Measurements from ENCODE around the gene MTCL1. TPM values are rescaled to one million over a fixed set of nuclear protein-coding genes. Genes with fewer than 3 reads are reported as not detected.

The MTCL1 gene
- total RNA-seq, 1 experiment from 2014 or later = 50.1 TPM

- in situ Hi-C loops (cut with HindIII; ENCODE audit: low pct_unique_long_range_greater_than_20kb, low sequenced_read_pairs) = no loop called here
Observed at GRCh38 chr18:8792688-8793316, 87.4 kb downstream of the MTCL1 start.

GRCh38 chr18:8793445-8794155, 88.2 kb downstream of the MTCL1 start:
- TF ChIP-seq POLR2AphosphoS5 (IDR thresholded peaks at IDR 0.05; ENCODE audit: low read depth, low read length) (no peak), REST (IDR thresholded peaks at IDR 0.05; ENCODE audit: insufficient read depth in 1 of 2, low read depth in 2 of 2, low read length in 1 of 2) (no peak), CTCF (IDR thresholded peaks at IDR 0.05) (no peak), TCF7L2 (IDR thresholded peaks at IDR 0.05; ENCODE audit: low read depth, low read length) (no peak), SIN3A (IDR thresholded peaks at IDR 0.05; ENCODE audit: borderline replicate concordance, insufficient read depth, low read depth, low read length) (no peak)
- Histone ChIP-seq H3K9me3 (ENCODE audit: control insufficient read depth, insufficient read depth, low read depth, low read length) (no peaks in the 10 kb centered on the region), H3K27ac (ENCODE audit: low read length) (peak overlapping the region; percentile 68), H3K36me3 (ENCODE audit: control insufficient read depth, insufficient read depth, low read length) (peaks cover 7% of the 10 kb centered on the region), H3K27me3 (ENCODE audit: control insufficient read depth, insufficient read depth, low read length) (no peaks in the 10 kb centered on the region), H3K4me3 (ENCODE audit: low read depth in 2 of 2, low read length in 2 of 2) (no peak overlapping the region), H3K4me1 (ENCODE audit: control insufficient read depth, insufficient read depth, low read length) (peaks cover 37% of the 10 kb centered on the region)
- in situ Hi-C loops (cut with HindIII; ENCODE audit: low pct_unique_long_range_greater_than_20kb, low sequenced_read_pairs) = no loop called here
- ATAC-seq (no peak), DNase-seq (ENCODE audit: low read depth, low spot score) (no peak)
- intact Hi-C loops (cut with micrococcal nuclease; ENCODE audit: unreplicated experiment) = loop anchor here (10.0 kb wide), 1 partner anchor 79 kb away; no protein-coding TSS in a partner anchor
- ChIA-PET POLR2A (interaction anchor here (0.6 kb wide), 1 partner anchor 1121 kb away, joined by 3 read pairs; no protein-coding TSS in a partner anchor), CTCF (interaction anchor here (0.7 kb wide), 1 partner anchor 50 kb away, joined by 3 read pairs; no protein-coding TSS in a partner anchor)
- no TSS peak for BruUV-seq (replicated peaks)

More at GRCh38 chr18:8792688-8793316, 87.4 kb downstream of the MTCL1 start:
- CTCF ChIA-PET = interaction anchor here (0.7 kb wide), 1 partner anchor 49 kb away, joined by 3 read pairs; no protein-coding TSS in a partner anchor
- Histone ChIP-seq H3K27me3 (ENCODE audit: control insufficient read depth, insufficient read depth, low read length) (no peaks in the 10 kb centered on the region), H3K36me3 (ENCODE audit: control insufficient read depth, insufficient read depth, low read length) (peaks cover 4% of the 10 kb centered on the region; the same call in 1 of the 2 replicates), H3K4me3 (ENCODE audit: low read depth in 2 of 2, low read length in 2 of 2) (no peak overlapping the region), H3K9me3 (ENCODE audit: control insufficient read depth, insufficient read depth, low read depth, low read length) (no peaks in the 10 kb centered on the region), H3K27ac (ENCODE audit: low read length) (peak overlapping the region; percentile 9; the same call in 1 of the 2 replicates), H3K4me1 (ENCODE audit: control insufficient read depth, insufficient read depth, low read length) (peaks cover 37% of the 10 kb centered on the region)
- no TSS peak for BruUV-seq (replicated peaks)
- intact Hi-C loops (cut with micrococcal nuclease; ENCODE audit: unreplicated experiment) = loop anchor here (10.0 kb wide), 1 partner anchor 78 kb away; no protein-coding TSS in a partner anchor
- ATAC-seq (no peak), DNase-seq (ENCODE audit: low read depth, low spot score) (no peak)
- POLR2A ChIA-PET = interaction anchor here (0.6 kb wide), 1 partner anchor 1122 kb away, joined by 3 read pairs; no protein-coding TSS in a partner anchor
- no peak for TF ChIP-seq CTCF (IDR thresholded peaks at IDR 0.05)
